Non-pigmented ciliary epithelial cell (primary cell): ENCODE data around the gene SLC25A42.
"Not testable (repeated sequence)": the region's sequence is repeated elsewhere in the genome, so short reads cannot be mapped to it uniquely, and the experiment has no call there.

Experiments used
- DNase-seq: peaks from one replicate; pipeline ENCODE4 v3.0.0-alpha.2; 2010; ENCODE audit warnings: low read depth

The SLC25A42 gene

GRCh38 chr19:19068659-19069654 lies 5.2 kb downstream of the SLC25A42 start:
- no peak for DNase-seq

GRCh38 chr19:19071897-19072296 lies 8.1 kb downstream of the SLC25A42 start:
- no peak for DNase-seq

- DNase-seq = no peak
Measured at GRCh38 chr19:19074196-19074882, 10.5 kb downstream of the SLC25A42 start.

GRCh38 chr19:19075126-19075525 lies 11.3 kb downstream of the SLC25A42 start:
- DNase-seq = no peak

DNA sequence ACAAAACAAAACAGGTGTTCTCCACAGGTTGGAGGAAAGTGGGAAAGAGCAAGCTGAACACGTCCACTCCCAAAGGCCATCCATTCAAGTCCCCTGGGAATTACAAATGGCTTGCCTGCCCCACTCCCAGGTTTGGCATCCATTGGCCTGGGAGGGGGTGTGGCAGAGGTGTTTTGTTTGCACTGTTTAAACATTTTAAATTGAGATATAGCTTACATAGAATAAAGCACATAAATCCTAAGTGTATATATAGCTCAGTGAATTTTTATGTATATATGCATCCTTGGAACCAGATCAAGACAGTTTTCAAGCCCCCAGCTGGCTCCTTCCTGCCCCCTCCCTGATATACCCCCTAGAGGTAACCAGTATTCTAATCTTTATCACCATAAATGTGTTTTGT lies 12.7 kb downstream of the SLC25A42 start:
- no peak for DNase-seq

DNA sequence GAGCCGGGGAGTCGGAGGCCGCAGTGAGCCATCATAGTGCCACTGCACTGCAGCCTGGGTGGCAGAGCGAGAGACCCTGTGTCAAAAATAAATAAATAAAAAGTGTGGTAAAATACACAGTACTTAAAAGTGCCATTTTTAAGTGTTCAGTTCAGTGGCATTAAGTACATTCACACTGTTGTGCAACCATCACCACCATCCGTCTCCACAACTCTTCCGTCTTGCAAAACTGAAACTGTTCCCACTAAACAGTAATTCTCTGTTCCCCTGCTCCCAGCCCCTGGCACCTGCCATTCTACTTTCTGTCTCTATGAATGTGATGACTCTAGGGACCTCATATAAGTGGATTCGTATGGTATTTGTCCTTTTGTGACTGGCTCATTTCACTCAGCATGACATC lies 13.3 kb downstream of the SLC25A42 start:
- DNase-seq = no peak

GRCh38 chr19:19078801-19079200 lies 15.0 kb downstream of the SLC25A42 start:
- DNase-seq = no peak

- no peak for DNase-seq
Measured at GRCh38 chr19:19079571-19079970, 15.8 kb downstream of the SLC25A42 start.

- DNase-seq = no peak
Measured at GRCh38 chr19:19081642-19082151, 17.9 kb downstream of the SLC25A42 start.

DNA sequence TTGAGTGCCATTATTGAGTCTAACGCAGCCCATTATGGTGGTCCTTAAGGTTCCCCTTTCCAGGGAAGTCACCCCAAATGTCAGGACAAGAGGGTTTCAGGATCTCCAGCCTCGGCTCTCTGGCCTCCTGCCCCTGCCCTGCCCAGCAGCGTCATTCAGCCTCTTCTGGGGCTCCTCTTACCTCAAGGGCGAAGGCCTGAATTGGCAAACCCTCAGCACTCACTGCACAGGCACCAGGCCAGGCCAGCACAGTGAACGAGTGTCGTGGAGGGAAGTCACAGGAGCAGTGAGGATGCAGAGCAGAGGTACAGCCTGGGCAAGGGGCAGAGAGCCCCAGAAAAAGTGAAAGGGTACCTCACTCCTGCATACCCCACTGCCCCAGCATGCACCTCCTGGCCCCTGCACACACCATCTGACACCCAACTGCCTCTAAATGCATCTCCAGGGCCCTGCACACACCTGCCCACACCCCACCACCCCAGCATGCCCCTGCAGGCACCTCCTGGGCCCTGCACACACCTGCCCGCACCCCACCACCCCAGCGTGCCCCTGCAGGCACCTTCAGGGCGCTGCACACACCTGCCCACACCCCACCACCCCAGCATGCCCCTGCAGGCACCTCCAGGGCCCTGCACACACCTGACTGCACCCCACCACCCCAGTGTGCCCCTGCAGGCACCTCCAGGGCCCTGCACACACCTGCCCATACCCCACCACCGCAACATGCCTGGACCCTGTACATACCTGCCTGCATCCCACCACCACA lies 19.8 kb downstream of the SLC25A42 start:
- no peak for DNase-seq

- no peak for DNase-seq
Measured at GRCh38 chr19:19087676-19088075, 23.9 kb downstream of the SLC25A42 start.

DNA sequence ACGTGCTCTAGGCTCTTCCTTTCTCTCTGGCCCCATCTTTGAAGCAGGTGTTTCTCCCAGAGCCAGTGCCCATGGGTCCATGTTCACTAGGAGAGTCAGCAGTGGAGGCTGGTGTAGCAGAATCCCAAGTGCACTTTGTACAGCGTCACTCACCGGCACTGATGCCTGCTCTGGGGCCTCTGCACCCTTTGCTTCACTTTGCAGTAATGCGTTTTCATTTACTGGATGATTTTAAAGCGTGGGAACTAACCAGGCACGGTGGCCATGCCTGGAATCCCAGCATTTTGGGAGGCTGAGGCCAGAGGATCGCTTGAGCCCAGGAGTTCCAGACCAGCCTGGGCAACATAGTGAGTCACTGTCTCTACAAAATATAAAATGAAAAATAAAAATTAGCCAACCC lies 30.7 kb downstream of the SLC25A42 start:
- DNase-seq = no peak

GRCh38 chr19:19095691-19096090 lies 31.9 kb downstream of the SLC25A42 start:
- DNase-seq = no peak

- DNase-seq = no peak
Measured at GRCh38 chr19:19096641-19097627, 33.1 kb downstream of the SLC25A42 start.

DNA sequence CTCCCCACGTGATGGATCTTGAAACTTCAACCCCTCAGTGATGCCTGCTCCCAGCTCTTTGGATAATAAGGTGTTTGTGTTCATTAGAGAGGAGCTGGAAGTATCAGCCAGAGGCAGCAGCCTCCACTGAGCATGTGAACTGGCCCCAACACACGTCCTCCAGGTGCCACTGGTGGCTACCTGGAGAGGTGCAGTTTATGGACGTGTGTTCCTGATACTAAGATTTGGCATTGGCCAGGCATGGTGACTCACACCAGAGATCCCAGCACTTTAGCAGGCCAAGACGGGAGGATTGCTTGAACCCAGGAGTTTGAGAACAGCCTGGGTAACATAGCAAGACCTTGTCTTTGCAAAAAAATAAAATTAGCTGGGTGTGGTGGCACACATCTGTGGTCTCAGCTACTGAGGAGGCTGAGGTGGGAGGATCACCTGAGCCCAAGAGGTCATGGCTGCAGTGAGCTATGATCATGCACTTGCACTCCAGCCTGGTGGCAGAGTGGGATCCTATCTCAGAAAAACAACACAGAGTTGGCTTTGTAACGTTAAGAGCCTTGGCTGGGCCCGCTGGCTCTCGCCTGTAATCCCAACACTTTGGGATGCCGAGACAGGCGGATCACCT lies 34.4 kb downstream of the SLC25A42 start:
- no peak for DNase-seq

DNA sequence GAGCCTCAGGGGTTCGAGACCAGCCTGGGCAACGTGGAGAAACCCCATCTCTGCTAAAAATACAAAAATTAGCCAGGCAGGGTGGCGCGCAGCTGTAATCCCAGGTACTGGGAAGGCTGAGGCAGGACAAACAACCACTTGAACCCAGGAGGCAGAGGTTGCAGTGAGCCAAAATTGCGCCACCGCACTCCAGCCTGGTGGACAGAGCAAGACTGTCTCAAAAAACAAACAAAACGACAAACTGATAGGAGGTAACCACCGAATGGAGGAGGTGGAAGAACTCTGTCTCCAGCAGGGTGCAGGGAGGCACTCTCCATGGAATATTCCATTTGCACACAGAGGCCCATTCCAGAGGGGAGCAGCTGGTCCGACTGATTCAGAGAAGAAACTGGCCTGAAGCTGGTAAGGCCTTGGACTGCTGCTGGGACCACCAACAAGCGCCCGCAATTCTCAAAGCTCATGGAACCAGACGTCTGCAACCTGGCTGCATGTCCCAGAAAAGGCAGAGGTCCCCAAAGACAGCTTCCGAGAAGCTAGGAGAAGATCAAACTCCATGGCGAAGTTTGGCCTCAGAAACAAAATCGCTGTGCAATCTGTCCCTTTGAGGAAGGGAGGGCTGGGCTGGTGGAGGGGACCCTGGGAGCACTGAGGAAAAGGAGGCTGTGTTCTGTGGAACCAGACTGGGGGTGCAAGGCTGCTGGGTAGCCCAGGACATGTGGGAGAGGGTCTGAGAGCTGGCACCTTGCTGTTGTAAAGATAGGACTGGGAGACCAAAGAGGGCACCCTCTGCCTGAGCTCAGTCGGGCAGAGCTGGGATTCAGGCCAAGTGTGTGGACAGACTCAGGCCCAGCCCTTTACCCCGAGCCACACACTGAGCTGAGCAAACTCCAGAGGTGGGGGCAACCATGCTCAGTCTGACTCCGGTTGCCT lies 35.2 kb downstream of the SLC25A42 start:
- DNase-seq = no peak

GRCh38 chr19:19101540-19101939 lies 37.7 kb downstream of the SLC25A42 start:
- DNase-seq = no peak

DNA sequence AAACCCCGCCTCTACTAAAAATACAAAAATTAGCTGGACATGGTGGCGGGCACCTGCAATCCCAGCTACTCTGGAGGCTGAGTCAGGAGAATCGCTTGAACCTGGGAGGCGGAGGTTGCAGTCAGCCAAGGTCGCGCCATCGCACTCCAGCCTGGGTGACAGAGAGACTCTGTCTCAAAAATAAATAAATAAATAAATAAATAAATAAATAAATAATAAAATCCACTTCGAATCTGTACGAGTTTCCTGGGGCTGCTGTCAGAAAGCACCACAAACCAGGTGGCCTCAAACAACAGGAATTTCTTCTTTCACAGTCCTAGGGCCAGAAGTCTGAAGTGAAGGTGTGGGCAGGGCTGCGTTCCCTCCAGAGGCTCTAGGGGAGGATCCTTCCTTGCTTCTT lies 38.8 kb downstream of the SLC25A42 start:
- DNase-seq = not testable (repeated sequence)

GRCh38 chr19:19103167-19103566 lies 39.4 kb downstream of the SLC25A42 start:
- no peak for DNase-seq
